ENCODE measurements around the gene C2orf76. TPM values are rescaled to one million over a fixed set of nuclear protein-coding genes. Genes with fewer than 3 reads are reported as not detected.
A peak's percentile ranks its signal among the peaks of the same experiment; 100 is the strongest.

C2orf76 gene
- total RNA-seq, 2 donors from 2014 or later: 9.9 to 11.5 TPM

DNA sequence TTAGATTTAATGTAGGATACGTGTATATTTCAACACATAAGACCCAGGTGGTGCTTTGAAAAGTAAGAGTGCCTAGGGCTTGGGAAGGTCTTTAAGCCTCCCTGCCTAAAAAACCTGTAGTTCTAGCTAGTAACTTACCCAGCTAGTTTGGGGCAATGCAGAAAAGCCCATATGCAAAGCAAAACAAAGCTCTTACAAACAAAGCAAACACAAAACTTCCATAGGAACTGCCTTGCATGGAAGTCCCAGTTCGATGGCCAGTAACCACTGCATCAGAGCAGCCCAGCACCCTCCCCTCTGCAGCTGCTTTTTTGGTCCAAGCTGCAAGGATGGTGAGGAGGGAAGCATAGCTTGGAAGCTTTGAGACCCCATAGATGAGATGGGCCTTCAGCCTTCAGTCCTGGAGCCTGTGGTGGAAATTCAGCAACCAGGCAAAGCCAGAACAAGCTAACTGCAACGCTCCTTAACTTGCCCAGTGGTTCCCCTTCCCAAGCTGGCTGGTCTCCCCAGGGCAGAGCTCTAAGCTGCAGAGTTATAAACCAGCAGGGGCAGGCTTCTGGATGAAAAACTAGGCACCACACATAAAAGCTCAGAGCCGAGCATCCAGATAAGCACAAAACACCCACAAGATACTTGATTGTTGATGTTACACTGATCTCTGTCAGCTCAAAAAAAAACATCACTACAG, 16.2 kb downstream of the C2orf76 start:
- no peak for DNase-seq
- peak in 1 of 2 donors; percentile 36 for ATAC-seq
- intact Hi-C loops (cut with DNase I): no loop called here

DNA sequence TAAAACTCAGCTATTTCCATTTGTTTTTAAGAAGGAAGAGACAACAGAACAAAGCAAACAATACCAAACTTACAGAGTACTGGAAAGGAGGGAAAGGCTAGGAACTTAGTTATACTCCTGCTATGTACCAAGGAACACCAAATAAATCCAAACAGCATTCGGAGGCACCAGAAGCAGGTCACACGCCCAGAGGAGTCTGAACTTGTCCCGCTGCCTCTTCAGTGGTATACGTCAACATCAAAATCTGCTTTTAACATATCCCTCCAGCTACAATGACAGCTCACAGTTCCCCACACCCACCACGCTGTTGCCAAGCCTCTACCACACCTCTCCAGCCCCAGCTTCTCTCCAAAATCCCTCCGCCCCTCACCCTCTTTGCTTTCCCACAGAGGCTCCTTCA, 17.3 kb downstream of the C2orf76 start:
- DNase-seq: no peak
- ATAC-seq: peak in 1 of 2 donors; percentile 30
- intact Hi-C loops (cut with DNase I): no loop called here

GRCh38 chr2:119341684-119342083, 24.9 kb downstream of the C2orf76 start:
- ATAC-seq: no peak
- intact Hi-C loops (cut with DNase I): no loop called here

GRCh38 chr2:119339562-119339923, 27.1 kb downstream of the C2orf76 start:
- ATAC-seq (no peak), DNase-seq (no peak)
- intact Hi-C loops (cut with DNase I): no loop called here

More at GRCh38 chr2:119341684-119342083, 24.9 kb downstream of the C2orf76 start:
- DNase-seq: no peak

GRCh38 chr2:119338826-119339561, 27.6 kb downstream of the C2orf76 start:
- no peak for DNase-seq
- ATAC-seq: peak; percentile 75 to 83
- intact Hi-C loops (cut with DNase I): no loop called here

DNA sequence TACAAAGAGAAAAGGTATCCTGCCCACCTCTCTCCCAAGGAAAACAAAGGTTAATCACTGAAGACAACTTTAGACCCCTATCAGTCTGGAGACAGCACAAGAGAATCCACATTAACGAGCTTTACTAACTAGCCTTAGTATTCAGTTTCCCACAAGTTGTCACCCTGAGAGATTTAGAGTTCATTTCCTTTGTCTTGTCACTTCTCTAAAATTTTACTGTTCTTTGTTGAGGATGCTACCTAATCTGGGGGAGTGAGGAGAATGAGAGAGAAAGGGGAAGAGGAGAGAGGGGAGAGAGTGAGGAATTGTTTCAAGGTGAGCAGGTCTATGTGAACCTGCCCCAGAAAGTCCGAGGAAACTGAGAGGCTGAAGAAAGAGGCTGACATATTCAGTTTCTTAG, 28.4 kb downstream of the C2orf76 start:
- DNase-seq (no peak), ATAC-seq (no peak)
- intact Hi-C loops (cut with DNase I): no loop called here

DNA sequence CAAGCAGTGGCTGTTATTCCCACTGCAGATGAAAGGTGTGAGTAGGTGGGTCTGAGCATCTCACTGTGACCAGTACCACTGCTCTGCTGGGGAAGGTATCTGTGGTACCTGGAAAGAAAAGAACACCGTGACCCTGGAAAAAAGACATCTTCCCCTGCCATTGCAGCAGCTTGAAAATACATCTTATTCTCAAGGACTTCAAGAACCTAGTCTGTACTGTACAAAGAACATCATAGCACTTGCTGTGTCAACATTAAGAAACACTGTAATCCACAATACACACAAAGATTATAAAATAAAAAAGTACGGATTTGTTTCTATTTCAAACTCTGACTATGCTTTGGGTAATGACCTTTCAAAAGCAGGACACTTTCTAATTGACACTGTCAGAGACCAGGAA, 28.9 kb downstream of the C2orf76 start:
- DNase-seq: no peak
- no peak for ATAC-seq
- intact Hi-C loops (cut with DNase I): no loop called here

DNA sequence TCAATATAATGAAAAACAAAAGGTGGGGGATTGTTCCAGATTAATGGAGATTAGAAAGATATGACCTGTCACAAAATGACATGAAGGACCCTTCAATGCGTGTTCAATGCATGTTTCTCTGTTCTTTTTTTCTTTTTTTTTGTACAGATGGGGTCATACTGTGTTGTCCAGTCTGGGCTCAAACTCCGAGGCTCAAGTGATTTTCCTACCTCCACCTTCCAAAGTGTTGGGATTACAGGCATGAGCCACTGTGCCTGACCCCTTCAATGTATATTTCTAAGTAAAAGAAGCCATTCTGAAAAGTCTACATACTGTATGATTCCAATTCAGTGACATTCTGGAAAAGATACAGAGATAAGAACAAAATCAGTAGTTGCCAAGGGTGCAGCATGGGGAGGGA, 32.8 kb downstream of the C2orf76 start:
- no peak for DNase-seq
- no peak for ATAC-seq
- intact Hi-C loops (cut with DNase I): no loop called here

GRCh38 chr2:119333360-119333759, 33.3 kb downstream of the C2orf76 start:
- DNase-seq: no peak
- intact Hi-C loops (cut with DNase I): no loop called here
- no peak for ATAC-seq

DNA sequence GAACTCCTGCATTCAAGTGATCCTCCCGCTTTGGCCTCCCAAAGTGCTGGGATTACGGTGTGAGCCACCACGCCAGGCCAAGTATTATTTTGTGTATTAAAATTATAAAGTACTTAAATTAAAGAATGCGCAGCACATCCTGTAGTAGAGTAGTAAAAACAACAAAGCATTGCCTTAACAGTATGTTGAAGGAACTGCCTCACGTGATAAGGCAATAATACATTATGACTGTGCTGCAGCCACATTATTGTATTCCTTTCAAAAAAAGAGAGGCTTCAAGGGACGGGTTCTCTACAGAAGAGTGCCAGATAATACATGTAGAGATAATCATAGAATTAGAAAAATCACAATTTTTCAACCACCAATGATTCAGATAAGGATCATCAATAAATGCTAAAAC, 33.7 kb downstream of the C2orf76 start:
- ATAC-seq: no peak
- DNase-seq: no peak
- intact Hi-C loops (cut with DNase I): no loop called here

DNA sequence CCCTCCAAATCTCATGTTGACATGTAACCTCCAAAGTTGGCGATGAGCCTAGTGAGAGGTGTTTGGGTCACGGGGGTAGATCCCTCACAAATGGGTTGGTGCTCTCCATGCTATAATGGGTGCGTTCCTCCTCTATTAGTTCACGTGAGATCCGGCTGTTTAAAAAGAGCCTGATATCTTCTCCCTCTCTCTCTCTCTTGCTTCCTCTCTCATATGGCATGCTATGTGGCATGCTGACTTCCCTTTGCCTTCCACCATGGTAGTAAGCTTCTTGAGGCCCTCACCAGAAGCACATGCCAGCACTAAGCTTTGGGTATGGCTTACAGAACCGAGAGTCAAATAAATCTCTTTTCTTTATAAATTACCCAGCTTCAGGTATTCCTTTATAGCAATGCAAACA, 39.2 kb downstream of the C2orf76 start:
- DNase-seq: no peak
- intact Hi-C loops (cut with DNase I): no loop called here

DNA sequence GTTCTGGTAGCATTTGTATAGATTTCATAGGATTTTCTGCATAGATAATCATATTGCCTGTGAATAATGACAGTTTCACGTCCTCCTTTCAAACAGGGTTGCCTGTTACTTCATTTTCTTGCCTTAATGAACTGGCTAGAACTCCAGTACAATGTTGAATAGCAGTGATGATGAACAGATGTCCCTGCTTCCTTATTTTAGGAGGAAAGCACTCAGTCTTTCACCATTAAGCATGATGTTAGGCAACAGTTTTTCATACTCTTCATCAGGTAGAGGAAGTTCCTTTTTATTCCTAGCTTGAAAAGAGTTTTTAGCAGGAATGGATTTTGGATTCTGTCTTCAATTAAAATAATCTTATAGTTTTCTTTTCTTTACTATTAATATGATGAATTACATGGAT, 39.7 kb downstream of the C2orf76 start:
- ATAC-seq: no peak
- DNase-seq: no peak
- intact Hi-C loops (cut with DNase I): no loop called here

More for the DNA sequence above, 39.2 kb downstream of the C2orf76 start:
- ATAC-seq: no peak

DNA sequence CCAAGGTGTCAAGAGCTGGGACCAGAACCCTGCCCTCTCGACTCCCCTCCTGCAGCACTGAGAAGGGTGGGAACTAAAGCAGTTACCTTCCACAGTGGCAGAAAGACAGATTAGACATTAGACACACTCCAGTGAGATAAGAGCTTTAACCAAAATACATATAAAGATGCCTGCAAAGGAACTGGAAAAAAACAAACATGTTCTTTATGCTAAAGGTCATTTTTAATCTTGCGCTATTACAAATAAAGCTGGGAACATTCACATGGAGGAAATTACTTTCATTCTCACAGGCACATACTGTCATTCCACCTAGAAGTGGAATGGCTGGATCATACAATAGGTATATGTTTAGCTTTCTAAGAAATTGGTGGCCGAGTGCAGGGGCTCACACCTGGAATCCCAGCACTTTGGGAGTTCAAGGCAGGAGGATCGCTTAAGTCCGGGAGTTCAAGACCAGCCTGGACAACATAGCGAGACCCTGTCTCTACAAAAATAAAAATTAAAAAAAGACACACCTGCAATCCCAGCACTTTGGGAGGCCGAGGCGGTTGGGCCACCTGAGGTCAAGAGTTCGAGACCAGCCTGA, 41.9 kb downstream of the C2orf76 start:
- DNase-seq (no peak), ATAC-seq (no peak)
- intact Hi-C loops (cut with DNase I): no loop called here

- intact Hi-C loops (cut with DNase I): no loop called here
Measured at GRCh38 chr2:119323459-119323858, 43.2 kb downstream of the C2orf76 start.

GRCh38 chr2:119319593-119319992, 47.0 kb downstream of the C2orf76 start:
- intact Hi-C loops (cut with DNase I): no loop called here
- no peak for DNase-seq
- peak; percentile 40 to 62 for ATAC-seq

More at GRCh38 chr2:119323459-119323858, 43.2 kb downstream of the C2orf76 start:
- DNase-seq (no peak), ATAC-seq (peak in 1 of 2 donors; percentile 33)

DNA sequence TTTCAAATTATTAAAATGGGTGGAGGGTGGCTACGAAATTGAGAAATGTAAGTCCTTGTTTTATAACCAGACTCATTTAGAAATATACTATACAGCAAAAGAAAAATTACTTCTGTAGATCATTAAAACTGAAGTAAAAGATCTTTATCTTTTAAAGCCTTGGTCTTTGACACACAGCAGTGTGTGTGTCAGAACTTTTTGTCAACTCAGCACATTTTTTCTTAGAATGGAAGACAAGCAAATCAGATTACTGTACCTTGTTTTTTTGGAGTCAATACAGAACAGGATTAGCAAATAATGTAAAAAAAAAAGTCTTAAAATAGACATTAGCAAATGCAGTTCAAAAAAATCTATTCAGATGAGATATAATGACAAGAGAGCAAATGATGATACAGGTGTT, 49.1 kb downstream of the C2orf76 start:
- DNase-seq: no peak
- intact Hi-C loops (cut with DNase I): no loop called here
- ATAC-seq: no peak

GRCh38 chr2:119316066-119316465, 50.6 kb downstream of the C2orf76 start:
- intact Hi-C loops (cut with DNase I): no loop called here
- ATAC-seq: no peak
- DNase-seq: no peak

DNA sequence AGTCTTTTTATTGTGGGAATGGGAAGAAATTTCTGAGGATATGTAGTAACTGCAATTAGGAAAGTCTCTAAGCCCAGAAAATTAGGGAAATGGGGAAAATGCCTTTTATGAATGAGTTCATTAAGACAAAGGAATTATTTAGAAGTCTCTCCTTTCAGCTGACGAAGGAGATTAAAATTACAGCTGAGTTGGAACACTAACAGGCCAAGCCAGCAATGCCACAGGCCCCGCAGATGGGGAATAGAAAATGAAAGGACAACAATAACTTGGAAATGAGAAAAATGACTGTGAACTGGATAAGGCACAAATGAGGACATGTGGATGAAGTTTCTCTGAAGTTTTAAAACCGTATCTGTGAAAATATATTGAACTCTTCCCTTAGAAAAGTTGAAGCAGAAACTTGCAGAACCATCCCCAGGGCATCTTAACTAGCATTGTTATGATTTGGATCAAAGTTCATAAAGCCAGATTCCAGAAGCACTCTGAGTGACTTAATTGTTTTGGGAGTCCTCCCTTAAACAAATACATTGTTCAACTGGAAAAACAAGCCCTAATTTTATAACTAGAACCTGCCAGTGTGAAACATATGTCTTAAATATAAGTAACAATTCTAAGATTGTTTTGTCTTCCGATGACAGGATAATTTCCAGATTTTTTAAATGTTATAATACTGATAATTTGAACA, 51.3 kb downstream of the C2orf76 start:
- DNase-seq: no peak
- intact Hi-C loops (cut with DNase I): no loop called here
- ATAC-seq: no peak

DNA sequence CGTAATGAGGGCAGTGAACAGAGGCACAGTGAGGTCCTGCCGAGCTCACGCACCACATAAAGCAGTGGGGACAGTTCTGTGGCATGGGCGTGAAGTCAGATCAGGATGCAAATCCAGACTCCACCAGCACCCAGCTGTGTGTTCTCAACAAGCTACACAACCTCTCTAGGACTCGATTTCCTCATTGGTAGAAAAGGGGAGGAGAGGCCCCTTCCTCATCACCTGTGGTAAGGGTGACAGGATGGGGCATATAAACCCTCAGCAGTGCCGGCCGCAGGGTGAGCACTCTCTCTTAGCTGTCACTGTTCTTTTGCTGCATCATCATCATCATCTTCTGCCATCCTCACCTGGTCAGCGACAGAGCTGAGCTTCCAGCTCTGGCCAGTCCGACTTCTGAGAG, 54.8 kb downstream of the C2orf76 start:
- intact Hi-C loops (cut with DNase I): no loop called here

DNA sequence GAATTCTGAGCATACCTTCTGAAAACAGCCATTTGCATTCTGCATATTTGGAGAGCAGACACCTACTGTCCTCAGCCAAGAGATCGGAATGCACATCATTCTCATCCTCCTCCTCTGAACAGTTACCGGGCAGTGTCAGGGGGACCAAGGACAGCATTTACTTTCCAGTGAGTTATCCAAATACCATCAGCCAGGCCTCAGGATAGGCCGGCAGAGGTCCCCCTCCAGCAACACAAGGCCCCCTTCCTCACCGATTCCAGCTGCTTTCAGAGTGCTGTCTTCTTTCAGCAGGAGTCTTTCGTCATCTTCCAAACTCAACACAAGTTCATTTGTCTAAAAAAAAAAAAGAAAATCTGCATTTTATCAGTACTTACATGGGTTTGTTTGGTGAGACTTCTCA, 55.3 kb downstream of the C2orf76 start:
- DNase-seq (no peak), ATAC-seq (peak in 1 of 2 donors; percentile 64)
- intact Hi-C loops (cut with DNase I): no loop called here

More for the DNA sequence above, 54.8 kb downstream of the C2orf76 start:
- DNase-seq (no peak), ATAC-seq (peak in 1 of 2 donors; percentile 4)

Data from left cardiac atrium (tissue), 4 donors.